Measurements from ENCODE around the gene SMIM14. TPM values are rescaled to one million over a fixed set of nuclear protein-coding genes. Genes with fewer than 3 reads are reported as not detected.
"Not testable (repeated sequence)": the region's sequence is repeated elsewhere in the genome, so short reads cannot be mapped to it uniquely, and the experiment has no call there.

Gene SMIM14
- polyA plus RNA-seq, 3 donors, result 55.0 to 60.8 (median 60.2) TPM

- no peak for DNase-seq (ENCODE audit: low read depth in 3 of 3, low spot score in 2 of 3)
Observed at GRCh38 chr4:39609454-39609931, 29.2 kb downstream of the SMIM14 start.

- DNase-seq (ENCODE audit: low read depth in 3 of 3, low spot score in 2 of 3), result no peak
Observed at GRCh38 chr4:39608451-39608850, 30.2 kb downstream of the SMIM14 start.

- no peak for DNase-seq (ENCODE audit: low read depth in 3 of 3, low spot score in 2 of 3)
Observed at GRCh38 chr4:39606747-39607146, 31.9 kb downstream of the SMIM14 start.

GRCh38 chr4:39597695-39598381 is 40.8 kb downstream of the SMIM14 start:
- DNase-seq (ENCODE audit: low read depth in 3 of 3, low spot score in 2 of 3), result no peak

GRCh38 chr4:39596971-39597370 is 41.7 kb downstream of the SMIM14 start:
- no peak for DNase-seq (ENCODE audit: low read depth in 3 of 3, low spot score in 2 of 3)

- no peak for DNase-seq (ENCODE audit: low read depth in 3 of 3, low spot score in 2 of 3)
Observed at GRCh38 chr4:39591290-39591689, 47.4 kb downstream of the SMIM14 start.

GRCh38 chr4:39587881-39588280 is 50.8 kb downstream of the SMIM14 start:
- DNase-seq (ENCODE audit: low read depth in 3 of 3, low spot score in 2 of 3), result no peak

GRCh38 chr4:39574946-39575345 is 63.7 kb downstream of the SMIM14 start:
- DNase-seq (ENCODE audit: low read depth in 3 of 3, low spot score in 2 of 3), result no peak

- DNase-seq (ENCODE audit: low read depth in 3 of 3, low spot score in 2 of 3), result no peak
Observed at GRCh38 chr4:39571504-39571903, 67.2 kb downstream of the SMIM14 start.

GRCh38 chr4:39571054-39571453 is 67.6 kb downstream of the SMIM14 start:
- DNase-seq (ENCODE audit: low read depth in 3 of 3, low spot score in 2 of 3), result no peak

- DNase-seq (ENCODE audit: low read depth in 3 of 3, low spot score in 2 of 3), result no peak
Observed at GRCh38 chr4:39569209-39569608, 69.5 kb downstream of the SMIM14 start.

GRCh38 chr4:39568805-39569204 is 69.9 kb downstream of the SMIM14 start:
- no peak for DNase-seq (ENCODE audit: low read depth in 3 of 3, low spot score in 2 of 3)

GRCh38 chr4:39565878-39566600 is 72.6 kb downstream of the SMIM14 start:
- DNase-seq (ENCODE audit: low read depth in 3 of 3, low spot score in 2 of 3), result no peak

- no peak for DNase-seq (ENCODE audit: low read depth in 3 of 3, low spot score in 2 of 3)
Observed at GRCh38 chr4:39563346-39563847, 75.3 kb downstream of the SMIM14 start.

GRCh38 chr4:39562792-39563191 is 75.9 kb downstream of the SMIM14 start:
- DNase-seq (ENCODE audit: low read depth in 3 of 3, low spot score in 2 of 3), result no peak

- no peak for DNase-seq (ENCODE audit: low read depth in 3 of 3, low spot score in 2 of 3)
Observed at GRCh38 chr4:39559626-39560025, 79.0 kb downstream of the SMIM14 start.

- DNase-seq (ENCODE audit: low read depth in 3 of 3, low spot score in 2 of 3), result no peak
Observed at GRCh38 chr4:39555472-39555871, 83.2 kb downstream of the SMIM14 start.

- no peak for DNase-seq (ENCODE audit: low read depth in 3 of 3, low spot score in 2 of 3)
Observed at GRCh38 chr4:39548425-39549067, 90.1 kb downstream of the SMIM14 start.

- no peak for DNase-seq (ENCODE audit: low read depth in 3 of 3, low spot score in 2 of 3)
Observed at GRCh38 chr4:39544580-39545315, 93.9 kb downstream of the SMIM14 start.

- DNase-seq (ENCODE audit: low read depth in 3 of 3, low spot score in 2 of 3), result not testable (repeated sequence)
Observed at GRCh38 chr4:39544080-39544479, 94.6 kb downstream of the SMIM14 start.

GRCh38 chr4:39543034-39543433 is 95.6 kb downstream of the SMIM14 start:
- DNase-seq (ENCODE audit: low read depth in 3 of 3, low spot score in 2 of 3), result no peak

Measured in right renal cortex interstitium (tissue), 3 donors.